SK-N-MC (cell line): ENCODE measurements around the gene ELF4.

ENCODE experiments used
- DNase-seq: peaks from one replicate; pipeline ENCODE4 v3.0.0-alpha.2; 2011; ENCODE audit warnings: low read depth, low spot score
- H3K27ac ChIP-seq: fragments of 200-600 bp; sonication (generic); 2 replicates; pipeline ENCODE4 v1.5.1; 2016; ENCODE audit warnings: mixed run types
- H3K36me3 ChIP-seq: fragments of 200-600 bp; sonication (generic); 2 replicates; pipeline ENCODE4 v1.6.1; 2017; ENCODE audit warnings: antibody characterized with exemption, low read length, mixed read lengths; ENCODE audit not compliant: insufficient read depth
- H3K4me3 ChIP-seq: fragments of 200-600 bp; sonication (generic); 2 replicates; pipeline ENCODE4 v1.5.1; 2016
- H3K9ac ChIP-seq: fragments of 200-600 bp; sonication (generic); 2 replicates; pipeline ENCODE4 v1.8.0; 2017; ENCODE audit warnings: mixed run types, mixed read lengths; ENCODE audit not compliant: insufficient read length
- H3K9me3 ChIP-seq: fragments of 200-600 bp; sonication (generic); 2 replicates; pipeline ENCODE4 v1.6.1; 2017; ENCODE audit warnings: low read depth, mild to moderate bottlenecking, antibody characterized with exemption, low read length, moderate library complexity, mixed read lengths
- EZH2 ChIP-seq: fragments of 200-600 bp; sonication (generic); IDR thresholded peaks from one replicate; pipeline ENCODE4 v1.6.1; 2017; ENCODE audit warnings: antibody characterized with exemption
- FOXP2 ChIP-seq: optimal IDR thresholded peaks from 2 replicates; pipeline ENCODE3; 2011; ENCODE audit warnings: mild to moderate bottlenecking, moderate library complexity; ENCODE audit not compliant: insufficient read depth; ENCODE audit errors: extremely low read length, control extremely low read depth
- POLR2AphosphoS5 ChIP-seq: IDR thresholded peaks from 2 replicates; pipeline ENCODE4 v1.6.1; 2012; ENCODE audit warnings: mild to moderate bottlenecking, low read depth, low read length, borderline replicate concordance

ELF4 gene

DNA sequence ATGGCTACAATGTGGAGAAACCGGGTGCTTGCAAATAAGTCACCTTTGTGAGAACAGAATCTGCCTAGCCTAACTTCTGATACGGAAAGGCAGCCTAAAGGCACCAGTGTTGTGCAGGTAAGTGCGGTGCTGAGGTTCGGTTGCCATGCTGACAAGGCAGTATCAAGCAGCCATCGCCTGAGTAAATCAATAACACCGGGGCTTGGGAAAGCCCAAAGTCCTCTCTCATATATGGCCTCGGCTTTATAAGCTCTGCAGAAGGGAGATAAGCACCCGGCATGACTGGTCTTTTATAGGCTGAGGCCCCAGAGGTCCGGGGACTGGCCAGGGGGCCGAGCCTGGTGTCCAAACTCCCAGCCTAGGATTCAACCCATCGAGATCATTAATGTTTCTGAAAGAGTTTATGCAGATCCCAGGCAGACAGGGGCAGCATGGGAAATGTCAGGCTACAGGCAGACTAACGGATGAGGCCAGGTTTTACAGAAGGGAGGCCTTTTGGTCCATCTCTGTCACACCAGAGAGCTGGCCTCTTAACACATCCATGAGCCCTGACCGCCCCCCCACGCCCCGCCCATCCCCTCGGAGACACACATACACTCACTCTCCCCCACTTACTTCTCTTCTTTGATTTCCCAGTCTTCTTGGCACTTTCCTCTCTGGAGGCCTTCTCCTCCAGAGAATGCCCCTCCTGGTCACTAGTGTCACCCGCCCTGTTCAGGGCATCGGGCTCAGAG lies 38.5 kb downstream of the ELF4 start:
- Histone ChIP-seq H3K9me3 (no peaks in the 10 kb centered on the region), H3K36me3 (peaks cover 22% of the 10 kb centered on the region; the same call in 1 of the 2 replicates), H3K4me3 (no peak overlapping the region), H3K27ac (no peak overlapping the region), H3K9ac (no peak overlapping the region)
- TF ChIP-seq EZH2: no peak
- TF ChIP-seq FOXP2: no peak
- TF ChIP-seq POLR2AphosphoS5: no peak
- DNase-seq: no peak

DNA sequence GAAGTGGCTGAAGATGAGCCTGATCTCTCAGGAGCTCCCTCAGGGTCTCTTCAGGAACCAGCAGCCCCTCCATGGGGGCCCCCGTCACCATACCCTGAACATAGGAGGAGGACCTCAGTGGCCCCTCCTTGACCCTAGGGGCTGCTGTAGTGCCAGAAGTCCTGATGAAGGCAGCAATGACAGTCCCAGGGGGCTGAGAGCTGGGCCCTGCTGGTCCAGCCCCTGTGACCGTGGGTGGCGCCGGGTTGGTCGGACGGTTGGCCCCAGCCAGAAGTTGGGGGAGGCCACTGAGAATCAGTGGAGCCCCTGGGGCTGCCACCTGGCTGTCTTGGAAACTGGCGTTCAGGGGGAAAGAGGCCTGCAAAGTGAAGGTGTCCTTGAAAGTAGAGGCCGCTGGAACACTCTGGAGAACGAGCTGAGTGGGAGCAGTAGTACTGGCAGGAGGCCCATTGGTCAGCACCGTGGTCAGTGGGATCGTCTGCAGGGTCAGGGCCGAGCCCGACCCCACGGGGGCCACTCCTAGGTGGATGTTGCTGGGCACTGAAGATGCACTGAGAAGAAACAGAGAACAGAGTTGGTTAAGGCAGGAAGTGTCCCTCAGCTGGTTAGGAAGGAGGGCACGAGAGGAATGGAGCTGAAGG lies 43.2 kb downstream of the ELF4 start:
- no peak overlapping the region for H3K27ac ChIP-seq
- H3K36me3 ChIP-seq: peaks cover 22% of the 10 kb centered on the region; the same call in 1 of the 2 replicates
- H3K9me3 ChIP-seq: no peaks in the 10 kb centered on the region
- TF ChIP-seq FOXP2 (no peak), EZH2 (no peak), POLR2AphosphoS5 (no peak)
- H3K4me3 ChIP-seq: no peak overlapping the region
- DNase-seq: no peak
- H3K9ac ChIP-seq: no peak overlapping the region

DNA sequence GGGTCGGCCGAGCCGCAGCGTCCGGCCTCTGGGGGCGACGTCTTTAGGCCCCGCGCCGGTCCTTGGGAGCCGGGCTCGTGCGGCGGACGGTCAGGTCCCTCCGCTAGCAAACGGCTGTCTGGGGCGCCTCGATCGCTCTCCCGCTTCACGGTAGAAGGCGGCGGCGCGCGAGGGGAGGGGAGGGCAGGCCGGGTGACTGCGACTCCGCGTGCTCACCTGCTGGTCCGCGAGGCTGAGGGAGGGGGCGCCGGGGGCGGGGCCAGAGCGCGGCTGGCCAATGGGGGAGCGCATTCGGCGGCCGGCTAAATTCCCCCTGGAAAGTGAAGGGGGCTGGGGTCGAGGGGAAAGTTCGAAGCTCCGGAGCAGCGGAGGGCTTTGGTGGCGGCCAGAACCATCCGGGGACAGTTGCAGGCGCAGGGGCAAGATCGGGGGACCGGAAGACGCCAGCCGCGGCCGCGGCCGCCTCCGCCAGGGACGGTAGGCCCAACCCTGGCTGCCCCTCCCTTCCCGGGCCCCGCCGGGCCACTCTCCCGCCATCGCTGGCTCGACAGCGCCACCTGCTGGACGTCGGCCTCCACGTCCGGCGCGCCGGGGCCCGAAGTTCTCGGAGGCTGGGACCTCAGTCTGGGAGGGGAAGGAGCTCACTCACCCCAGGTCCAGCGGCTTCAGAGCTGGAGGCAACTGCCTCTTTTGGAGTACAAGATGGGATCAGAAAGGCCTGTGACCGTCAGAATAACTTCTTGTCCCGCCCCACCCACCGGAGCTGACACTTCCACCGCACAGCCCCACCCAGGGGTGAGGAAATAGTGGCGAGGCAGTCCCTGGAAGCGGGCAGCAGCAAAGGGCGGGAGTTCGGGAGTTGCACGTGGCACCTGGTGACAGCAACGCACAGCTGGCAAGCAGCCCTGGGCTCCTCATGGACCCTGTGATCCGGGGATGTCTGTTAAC lies 49.9 kb downstream of the ELF4 start:
- Histone ChIP-seq H3K9me3 (no peaks in the 10 kb centered on the region), H3K36me3 (no peaks in the 10 kb centered on the region; the same call in 1 of the 2 replicates), H3K27ac (no peak overlapping the region), H3K4me3 (peak overlapping the region; percentile 68), H3K9ac (peak overlapping the region; percentile 47)
- no peak for DNase-seq
- TF ChIP-seq POLR2AphosphoS5: no peak; the same call in 1 of the 2 replicates

DNA sequence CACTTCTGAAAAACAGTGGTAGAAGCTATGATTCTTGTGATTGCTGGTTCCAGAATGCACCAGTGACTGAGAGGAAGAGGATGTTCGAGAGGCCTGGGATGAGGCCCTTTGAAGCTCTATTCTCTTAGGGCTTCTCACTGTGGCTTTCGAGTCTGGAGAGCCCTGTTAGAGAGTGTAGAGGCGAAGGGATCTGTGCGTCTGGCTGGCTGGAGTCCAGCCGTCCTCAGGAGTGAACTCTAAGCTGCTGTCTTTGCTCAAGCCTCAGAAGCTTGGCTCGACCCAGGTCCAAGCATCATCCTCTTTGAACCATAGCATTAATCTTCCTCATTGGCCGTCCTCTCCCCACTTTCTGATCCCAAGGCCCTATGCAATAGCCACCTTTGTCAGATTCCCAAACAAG lies 51.6 kb downstream of the ELF4 start:
- Histone ChIP-seq H3K27ac (no peak overlapping the region), H3K4me3 (no peak overlapping the region), H3K9ac (no peak overlapping the region), H3K9me3 (no peaks in the 10 kb centered on the region), H3K36me3 (no peaks in the 10 kb centered on the region)
- DNase-seq: no peak
- TF ChIP-seq POLR2AphosphoS5: no peak
- no peak for TF ChIP-seq FOXP2
- TF ChIP-seq EZH2: no peak

DNA sequence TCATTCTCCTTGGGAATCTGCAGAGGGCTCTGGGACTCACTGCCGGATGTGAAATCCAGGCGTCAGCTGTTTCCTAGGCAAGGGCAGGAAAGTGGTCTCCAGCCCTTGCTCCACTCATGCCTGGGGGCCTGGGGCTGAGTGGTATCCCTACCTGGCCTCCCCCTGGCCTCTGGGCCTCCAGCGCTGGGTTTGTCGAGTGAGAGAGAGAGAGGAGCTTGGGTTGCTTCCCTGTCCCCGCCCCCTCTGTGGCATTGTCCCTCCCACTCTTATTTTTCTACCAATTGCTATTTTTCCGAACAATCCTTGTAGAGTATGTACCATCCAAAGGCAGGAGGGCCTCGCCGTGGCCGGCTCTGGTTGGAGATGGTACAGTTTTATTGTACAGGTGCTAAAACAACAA lies 53.1 kb downstream of the ELF4 start:
- TF ChIP-seq POLR2AphosphoS5 (no peak), FOXP2 (no peak), EZH2 (no peak)
- Histone ChIP-seq H3K9me3 (no peaks in the 10 kb centered on the region), H3K9ac (no peak overlapping the region), H3K4me3 (no peak overlapping the region), H3K36me3 (peaks cover 2% of the 10 kb centered on the region; the same call in 1 of the 2 replicates), H3K27ac (no peak overlapping the region)
- no peak for DNase-seq

DNA sequence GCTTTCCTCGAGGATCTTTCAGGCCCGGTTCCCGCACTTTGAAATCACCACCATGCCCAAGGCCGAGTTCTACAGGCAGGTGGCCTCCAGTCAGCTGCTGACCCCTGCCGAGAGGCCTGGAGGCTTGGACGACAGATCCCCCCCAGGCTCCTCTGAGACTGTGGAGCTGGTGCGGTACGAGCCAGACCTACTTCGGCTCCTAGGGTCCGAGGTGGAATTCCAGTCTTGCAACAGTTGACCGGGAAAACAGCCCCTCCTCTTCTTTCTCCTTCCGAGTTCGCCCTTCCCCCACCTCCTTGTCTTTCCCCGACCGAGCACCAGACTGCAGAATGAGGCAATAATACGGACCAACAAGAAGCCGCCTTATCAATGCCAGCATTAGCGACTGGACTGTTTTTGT lies 54.4 kb downstream of the ELF4 start:
- Histone ChIP-seq H3K27ac (no peak overlapping the region), H3K9me3 (no peaks in the 10 kb centered on the region), H3K9ac (no peak overlapping the region), H3K4me3 (no peak overlapping the region), H3K36me3 (peaks cover 6% of the 10 kb centered on the region; the same call in 1 of the 2 replicates)
- TF ChIP-seq POLR2AphosphoS5: no peak
- TF ChIP-seq FOXP2: no peak
- TF ChIP-seq EZH2: no peak
- no peak for DNase-seq

DNA sequence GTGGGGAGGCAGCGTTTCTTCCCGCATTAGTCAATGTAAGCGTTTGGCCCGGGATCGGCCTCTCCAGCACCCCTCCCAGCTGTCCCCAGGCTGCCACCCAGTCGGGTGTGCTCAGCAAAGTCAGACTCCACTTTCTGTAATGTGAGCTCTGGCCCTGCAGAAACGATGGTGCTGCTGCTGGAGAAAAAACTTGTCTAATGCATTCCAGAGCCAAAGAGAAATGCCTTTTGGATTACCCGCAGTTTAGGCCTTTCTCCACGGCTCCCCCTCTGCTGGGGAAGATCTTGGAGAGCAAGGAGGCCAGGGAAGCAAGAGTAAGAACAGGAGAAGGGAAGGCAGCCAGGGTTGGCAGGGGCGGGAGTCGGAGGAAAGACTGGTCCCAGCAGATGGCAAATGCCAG lies 55.2 kb downstream of the ELF4 start:
- Histone ChIP-seq H3K27ac (no peak overlapping the region), H3K36me3 (peaks cover 6% of the 10 kb centered on the region; the same call in 1 of the 2 replicates), H3K4me3 (no peak overlapping the region), H3K9me3 (no peaks in the 10 kb centered on the region), H3K9ac (no peak overlapping the region)
- DNase-seq: no peak
- TF ChIP-seq POLR2AphosphoS5: no peak
- TF ChIP-seq EZH2: no peak
- TF ChIP-seq FOXP2: no peak

DNA sequence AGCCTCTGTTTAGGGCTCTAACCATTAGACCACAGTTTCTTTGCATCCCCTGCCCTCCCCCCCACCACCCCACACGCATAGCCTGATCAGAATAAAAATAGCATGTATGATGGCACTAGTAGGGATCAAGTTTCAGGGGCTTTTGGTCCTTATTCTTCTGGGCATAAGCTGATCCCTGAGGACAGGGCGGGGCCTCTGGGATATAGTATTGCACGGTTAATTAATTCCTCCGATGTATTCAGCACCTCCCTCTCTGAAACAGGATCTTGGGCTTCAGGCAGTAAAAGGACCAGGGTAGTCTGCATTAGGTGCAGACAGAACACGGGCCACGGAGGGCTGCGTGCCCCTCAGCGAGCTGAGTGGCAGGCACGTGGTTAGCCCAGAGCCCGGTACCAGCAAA lies 57.1 kb downstream of the ELF4 start:
- H3K9me3 ChIP-seq: no peaks in the 10 kb centered on the region
- H3K4me3 ChIP-seq: no peak overlapping the region
- H3K27ac ChIP-seq: no peak overlapping the region
- TF ChIP-seq EZH2: no peak
- no peak for TF ChIP-seq POLR2AphosphoS5
- no peak for TF ChIP-seq FOXP2
- peaks cover 13% of the 10 kb centered on the region for H3K36me3 ChIP-seq
- no peak overlapping the region for H3K9ac ChIP-seq
- no peak for DNase-seq
